Breast epithelium (tissue), 3 donors: Measurements from ENCODE around the gene VARS2.

Experiments
- POLR2A ChIP-seq: fragments of 450-650 bp; IDR thresholded peaks from one replicate; pipeline ENCODE4 v1.6.1; 2016; ENCODE audit warnings: antibody characterized with exemption, mild to moderate bottlenecking, moderate library complexity
- POLR2AphosphoS5 ChIP-seq, 3 donors: sonication (generic); formaldehyde crosslinking; IDR thresholded peaks; one replicate each; pipeline ENCODE4 v1.6.1; 2017; ENCODE audit warnings: antibody characterized with exemption in 3 of 3
- TF ChIP-seq, protein P1 (sequence below), 3 donors: fragments of 450-650 bp; IDR thresholded peaks; one replicate each; pipeline ENCODE4 v1.5.1; 2016 to 2017; ENCODE audit warnings: antibody characterized with exemption in 3 of 3, mild to moderate bottlenecking in 3 of 3, moderate library complexity in 3 of 3

- TF ChIP-seq, protein P1, sequence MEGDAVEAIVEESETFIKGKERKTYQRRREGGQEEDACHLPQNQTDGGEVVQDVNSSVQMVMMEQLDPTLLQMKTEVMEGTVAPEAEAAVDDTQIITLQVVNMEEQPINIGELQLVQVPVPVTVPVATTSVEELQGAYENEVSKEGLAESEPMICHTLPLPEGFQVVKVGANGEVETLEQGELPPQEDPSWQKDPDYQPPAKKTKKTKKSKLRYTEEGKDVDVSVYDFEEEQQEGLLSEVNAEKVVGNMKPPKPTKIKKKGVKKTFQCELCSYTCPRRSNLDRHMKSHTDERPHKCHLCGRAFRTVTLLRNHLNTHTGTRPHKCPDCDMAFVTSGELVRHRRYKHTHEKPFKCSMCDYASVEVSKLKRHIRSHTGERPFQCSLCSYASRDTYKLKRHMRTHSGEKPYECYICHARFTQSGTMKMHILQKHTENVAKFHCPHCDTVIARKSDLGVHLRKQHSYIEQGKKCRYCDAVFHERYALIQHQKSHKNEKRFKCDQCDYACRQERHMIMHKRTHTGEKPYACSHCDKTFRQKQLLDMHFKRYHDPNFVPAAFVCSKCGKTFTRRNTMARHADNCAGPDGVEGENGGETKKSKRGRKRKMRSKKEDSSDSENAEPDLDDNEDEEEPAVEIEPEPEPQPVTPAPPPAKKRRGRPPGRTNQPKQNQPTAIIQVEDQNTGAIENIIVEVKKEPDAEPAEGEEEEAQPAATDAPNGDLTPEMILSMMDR (IDR thresholded peaks at IDR 0.05) = no peak
- TF ChIP-seq POLR2A (no peak), POLR2AphosphoS5 (IDR thresholded peaks at IDR 0.05) (no peak)
Measured at GRCh38 chr6:30893001-30893591, 20.9 kb upstream of the VARS2 start.
